Endothelial cell of umbilical vein (primary cell): ENCODE data around the gene FAM180A. TPM values are rescaled to one million over a fixed set of nuclear protein-coding genes. Genes with fewer than 3 reads are reported as not detected.

Experiments used
- BruUV-seq: library from RNA; stranded (reverse); fragments of 400-500 nt; replicated peaks from 2 replicates; lab custom pipeline; 2021; lab: Mats Ljungman, UMichigan
- CTCF ChIA-PET: fragments of 300-600, 350-600 bp; sonication (Branson Sonifier 250); formaldehyde crosslinking; loops from one replicate; lab custom pipeline; 2021; ENCODE audit warnings: antibody characterized with exemption, inconsistent platforms; lab: Charles Lee
- POLR2A ChIA-PET: fragments of 300-600, 350-600 bp; sonication (Branson Sonifier 250); formaldehyde crosslinking; loops from one replicate; lab custom pipeline; 2021; ENCODE audit warnings: antibody characterized with exemption, inconsistent platforms; lab: Charles Lee
- DNase-seq: peaks from one replicate; pipeline ENCODE4 v3.0.0-alpha.2; 2011; ENCODE audit warnings: low read depth, low spot score
- FAIRE-seq: peaks from 2 replicates; lab custom pipeline; 2011; peaks lifted over from hg19 to GRCh38; lab: Jason Lieb, UNC
- H2AFZ ChIP-seq: 2 replicates; pipeline ENCODE4 v1.6.0; 2012; ENCODE audit warnings: low read depth, low read length, control low read depth, inconsistent platforms
- H3K27ac ChIP-seq: 2 replicates; pipeline ENCODE4 v1.5.1; 2011; ENCODE audit warnings: low read depth, mild to moderate bottlenecking, control low read depth, low read length, moderate library complexity; ENCODE audit not compliant: insufficient read depth
- H3K27me3 ChIP-seq, 2 experiments: 2 replicates each; pipeline versions ENCODE4 v1.6.0 to v1.6.1; 2011; ENCODE audit warnings: low read length in 2 of 2, mixed read lengths in 1 of 2; ENCODE audit not compliant: control insufficient read depth in 2 of 2, insufficient read depth in 2 of 2
- H3K36me3 ChIP-seq, 2 experiments: 2 replicates in 1 of 2; 3 replicates in 1 of 2; pipeline ENCODE4 v1.5.1; 2011; ENCODE audit warnings: low read length in 2 of 2, mild to moderate bottlenecking in 1 of 2, moderate library complexity in 1 of 2; ENCODE audit not compliant: control insufficient read depth in 2 of 2, insufficient read depth in 2 of 2; ENCODE audit errors: extremely low read depth in 1 of 2
- H3K4me1 ChIP-seq: 3 replicates; pipeline ENCODE4 v1.5.1; 2011; ENCODE audit warnings: mild to moderate bottlenecking, low read length; ENCODE audit not compliant: control insufficient read depth, insufficient read depth; ENCODE audit errors: extremely low read depth
- H3K4me2 ChIP-seq: 2 replicates; pipeline ENCODE4 v1.6.1; 2011; ENCODE audit warnings: low read length, control low read depth, mixed read lengths; ENCODE audit not compliant: insufficient read depth
- H3K4me3 ChIP-seq, 3 experiments: fragments of 200-600 bp in 1 of 3; sonication (generic), shearing (Covaris generic) in 1 of 3; replicated peaks in 1 of 3; 2 replicates each; pipeline ENCODE4 v1.5.1; 2011 to 2016; ENCODE audit warnings: control low read depth in 3 of 3, low read length in 3 of 3, mild to moderate bottlenecking in 2 of 3, inconsistent platforms in 1 of 3, low read depth in 1 of 3, moderate library complexity in 1 of 3; ENCODE audit not compliant: insufficient read depth in 1 of 3
- H3K79me2 ChIP-seq: 2 replicates; pipeline ENCODE4 v1.6.0; 2012; ENCODE audit warnings: low read length, inconsistent platforms; ENCODE audit not compliant: control insufficient read depth, insufficient read depth
- H3K9ac ChIP-seq: replicated peaks from 2 replicates; pipeline ENCODE3; 2011; ENCODE audit warnings: low read length, control low read depth; ENCODE audit not compliant: insufficient read depth; ENCODE audit errors: extremely low read depth
- H3K9me1 ChIP-seq: replicated peaks from 3 replicates; pipeline ENCODE4 v1.6.0; 2011; ENCODE audit warnings: mild to moderate bottlenecking, low read length; ENCODE audit not compliant: control insufficient read depth, insufficient read depth; ENCODE audit errors: extremely low read depth
- H3K9me3 ChIP-seq: replicated peaks from 2 replicates; pipeline ENCODE4 v1.5.1; 2012; ENCODE audit warnings: low read length, inconsistent platforms; ENCODE audit not compliant: control insufficient read depth, insufficient read depth
- H4K20me1 ChIP-seq: replicated peaks from 2 replicates; pipeline ENCODE3; 2011; ENCODE audit warnings: mild to moderate bottlenecking, low read length; ENCODE audit not compliant: control insufficient read depth, insufficient read depth; ENCODE audit errors: extremely low read depth
- EZH2 ChIP-seq: IDR thresholded peaks from 2 replicates; pipeline ENCODE4 v1.6.1; 2012; ENCODE audit warnings: borderline replicate concordance, low read depth, mild to moderate bottlenecking, moderate library complexity, low read length, inconsistent platforms; ENCODE audit not compliant: severe bottlenecking
- FOS ChIP-seq: IDR thresholded peaks from 2 replicates; pipeline ENCODE4 v1.6.1; 2011; ENCODE audit warnings: mild to moderate bottlenecking, low read length, moderate library complexity, borderline replicate concordance; ENCODE audit not compliant: insufficient read depth
- GATA2 ChIP-seq: IDR thresholded peaks from 2 replicates; pipeline ENCODE4 v1.7.0; 2011; ENCODE audit warnings: low read depth, mild to moderate bottlenecking, moderate library complexity, mixed read lengths, low read length; ENCODE audit not compliant: insufficient read length, insufficient read depth
- JUN ChIP-seq: IDR thresholded peaks from 2 replicates; pipeline ENCODE4 v1.6.1; 2011; ENCODE audit warnings: borderline replicate concordance, low read depth; ENCODE audit not compliant: insufficient read length, insufficient read depth
- MYC ChIP-seq: IDR thresholded peaks from one replicate; pipeline ENCODE4 v1.6.1; 2011; ENCODE audit warnings: mild to moderate bottlenecking, low read depth, low read length
- POLR2A ChIP-seq: IDR thresholded peaks from 2 replicates; pipeline ENCODE4 v1.6.1; 2012; ENCODE audit warnings: low read depth, mild to moderate bottlenecking, control low read depth, low read length
- POLR2AphosphoS5 ChIP-seq: IDR thresholded peaks from 2 replicates; pipeline ENCODE4 v1.6.1; 2012; ENCODE audit warnings: low read depth, mild to moderate bottlenecking, control low read depth, low read length, moderate library complexity; ENCODE audit not compliant: insufficient read depth
- dilution Hi-C: fragments of 300-500 bp; cut with MboI; formaldehyde crosslinking; loops from one replicate; pipeline ENCODE4 v1.15.0; 2019; ENCODE audit warnings: low sequenced_read_pairs; ENCODE audit not compliant: extremely low pct_ligation_motif_present
- intact Hi-C: fragments of 100-400 bp; cut with micrococcal nuclease; formaldehyde crosslinking; loops from one replicate; pipeline ENCODE4 v1.10.0; 2022
- polyA plus RNA-seq, 4 experiments: library from polyadenylated mRNA; depleted of rRNA in 3 of 4; stranded (reverse) in 3 of 4; unstranded in 1 of 4; fragments of >200 nt; gene quantifications; 2 replicates each; pipeline versions ENCODE4 v1.2.1 to v1.2.3, GENCODE V29; 2011 to 2012; ENCODE audit warnings: missing spikeins in 1 of 4
- total RNA-seq: library from RNA; stranded (reverse); gene quantifications from 2 replicates; pipeline ENCODE4 v1.2.3, GENCODE V29; 2021
- TF ChIP-seq, protein P1 (sequence below), 2 donors: IDR thresholded peaks; 1 replicate in 1 of 2; 2 replicates in 1 of 2; pipeline ENCODE4 v1.5.1; 2011; ENCODE audit warnings: low read length in 2 of 2, mild to moderate bottlenecking in 2 of 2, moderate library complexity in 2 of 2, control low read depth in 1 of 2, inconsistent platforms in 1 of 2, low read depth in 1 of 2; ENCODE audit not compliant: insufficient read depth in 1 of 2; ENCODE audit errors: extremely low read depth in 1 of 2
- TF ChIP-seq, protein P2 (sequence below): IDR thresholded peaks from 2 replicates; pipeline ENCODE4 v1.6.1; 2011; ENCODE audit not compliant: insufficient read depth, insufficient read length

FAM180A gene
- total and polyA plus RNA-seq, 2 donors (not counting 3 experiments of a cell fraction or from before 2014, with no cell fraction given): not detected

DNA sequence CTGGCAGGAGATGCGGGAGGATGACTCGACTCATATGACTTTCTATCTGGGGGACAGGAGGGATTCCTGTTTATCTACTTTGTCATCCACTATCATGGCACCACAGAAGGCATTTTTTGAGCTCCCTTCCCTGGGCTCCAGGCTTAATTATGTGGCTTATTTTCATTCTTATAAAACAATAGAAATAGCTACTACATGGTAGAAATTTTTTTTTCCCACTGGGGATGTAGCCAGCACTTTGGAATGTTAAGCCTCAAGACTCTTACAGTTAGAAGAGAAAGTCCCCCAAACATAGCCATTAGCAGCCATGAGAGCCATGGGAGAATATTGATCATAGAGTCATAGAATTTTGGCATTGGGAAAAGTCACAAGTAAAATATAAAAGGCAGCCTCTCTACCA lies 14.6 kb upstream of the FAM180A start:
- ChIA-PET POLR2A (no interaction called here), CTCF (interaction anchor here (2.1 kb wide), 1 partner anchor 9 kb away, joined by 8 read pairs; no protein-coding TSS in a partner anchor)
- Histone ChIP-seq H3K36me3 (no peaks in the 10 kb centered on the region), H4K20me1 (no peaks in the 10 kb centered on the region), H3K27ac (no peak overlapping the region), H3K4me2 (no peak overlapping the region), H3K9ac (no peak overlapping the region), H2AFZ (no peak overlapping the region), H3K4me1 (peaks cover 24% of the 10 kb centered on the region), H3K27me3 (peaks cover 0 to 3% of the 10 kb centered on the region in 2 experiments), H3K9me1 (no peaks in the 10 kb centered on the region), H3K9me3 (no peaks in the 10 kb centered on the region), H3K4me3 (no peak overlapping the region), H3K79me2 (no peaks in the 10 kb centered on the region)
- no peak for FAIRE-seq
- TF ChIP-seq FOS (no peak), POLR2AphosphoS5 (no peak), EZH2 (no peak), MYC (no peak), GATA2 (no peak), JUN (no peak), POLR2A (no peak)
- TF ChIP-seq, protein P1, sequence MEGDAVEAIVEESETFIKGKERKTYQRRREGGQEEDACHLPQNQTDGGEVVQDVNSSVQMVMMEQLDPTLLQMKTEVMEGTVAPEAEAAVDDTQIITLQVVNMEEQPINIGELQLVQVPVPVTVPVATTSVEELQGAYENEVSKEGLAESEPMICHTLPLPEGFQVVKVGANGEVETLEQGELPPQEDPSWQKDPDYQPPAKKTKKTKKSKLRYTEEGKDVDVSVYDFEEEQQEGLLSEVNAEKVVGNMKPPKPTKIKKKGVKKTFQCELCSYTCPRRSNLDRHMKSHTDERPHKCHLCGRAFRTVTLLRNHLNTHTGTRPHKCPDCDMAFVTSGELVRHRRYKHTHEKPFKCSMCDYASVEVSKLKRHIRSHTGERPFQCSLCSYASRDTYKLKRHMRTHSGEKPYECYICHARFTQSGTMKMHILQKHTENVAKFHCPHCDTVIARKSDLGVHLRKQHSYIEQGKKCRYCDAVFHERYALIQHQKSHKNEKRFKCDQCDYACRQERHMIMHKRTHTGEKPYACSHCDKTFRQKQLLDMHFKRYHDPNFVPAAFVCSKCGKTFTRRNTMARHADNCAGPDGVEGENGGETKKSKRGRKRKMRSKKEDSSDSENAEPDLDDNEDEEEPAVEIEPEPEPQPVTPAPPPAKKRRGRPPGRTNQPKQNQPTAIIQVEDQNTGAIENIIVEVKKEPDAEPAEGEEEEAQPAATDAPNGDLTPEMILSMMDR (IDR thresholded peaks at IDR 0.05; ENCODE audit: extremely low read depth in 1 of 2, insufficient read depth in 1 of 2, low read depth in 1 of 2, low read length in 2 of 2): no peak
- TF ChIP-seq, protein P2, sequence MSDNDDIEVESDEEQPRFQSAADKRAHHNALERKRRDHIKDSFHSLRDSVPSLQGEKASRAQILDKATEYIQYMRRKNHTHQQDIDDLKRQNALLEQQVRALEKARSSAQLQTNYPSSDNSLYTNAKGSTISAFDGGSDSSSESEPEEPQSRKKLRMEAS: no peak
- intact Hi-C loops: no loop called here
- BruUV-seq: no TSS peak
- no peak for DNase-seq
- dilution Hi-C loops: no loop called here
